Smooth muscle cell (in vitro differentiated cells): ENCODE results near the gene NKX3-2. TPM values are rescaled to one million over a fixed set of nuclear protein-coding genes. Genes with fewer than 3 reads are reported as not detected.
A peak's percentile ranks its signal among the peaks of the same experiment; 100 is the strongest.

Source experiments
- DNase-seq: peaks from one replicate; lab custom pipeline; 2025; ENCODE audit not compliant: unreplicated experiment; lab: John Stamatoyannopoulos, UW
- H2AFZ ChIP-seq: fragments of 200-600 bp; sonication (generic); 2 replicates; pipeline ENCODE4 v1.6.0; 2016; ENCODE audit warnings: antibody characterized with exemption, low read depth, mild to moderate bottlenecking
- H3F3A ChIP-seq: fragments of 200-600 bp; sonication (generic); 2 replicates; pipeline ENCODE4 v1.6.0; 2017; ENCODE audit warnings: antibody characterized with exemption, low read depth
- H3K27ac ChIP-seq: fragments of 200-600 bp; sonication (generic); 2 replicates; pipeline ENCODE4 v1.5.1; 2016; ENCODE audit warnings: low read depth, mild to moderate bottlenecking
- H3K27me3 ChIP-seq: fragments of 200-600 bp; sonication (generic); 2 replicates; pipeline ENCODE4 v1.6.1; 2016; ENCODE audit warnings: low read depth, mild to moderate bottlenecking
- H3K36me3 ChIP-seq: fragments of 200-600 bp; sonication (generic); 2 replicates; pipeline ENCODE4 v1.5.1; 2016; ENCODE audit warnings: low read depth
- H3K4me1 ChIP-seq: fragments of 200-600 bp; sonication (generic); 2 replicates; pipeline ENCODE4 v1.5.1; 2016; ENCODE audit warnings: low read depth
- H3K4me2 ChIP-seq: fragments of 200-600 bp; sonication (generic); 2 replicates; pipeline ENCODE4 v1.6.0; 2016; ENCODE audit warnings: mild to moderate bottlenecking
- H3K4me3 ChIP-seq: fragments of 200-600 bp; sonication (generic); 2 replicates; pipeline ENCODE4 v1.5.1; 2016; ENCODE audit warnings: mild to moderate bottlenecking
- H3K79me2 ChIP-seq: fragments of 200-600 bp; sonication (generic); 2 replicates; pipeline ENCODE4 v1.6.0; 2016; ENCODE audit warnings: low read depth, mild to moderate bottlenecking
- H3K9ac ChIP-seq: fragments of 200-600 bp; sonication (generic); 2 replicates; pipeline ENCODE4 v1.6.0; 2016; ENCODE audit warnings: low read depth
- H3K9me3 ChIP-seq: fragments of 200-600 bp; sonication (generic); replicated peaks from 2 replicates; pipeline ENCODE4 v1.5.1; 2016; ENCODE audit warnings: low read depth
- H4K20me1 ChIP-seq: fragments of 200-600 bp; sonication (generic); 2 replicates; pipeline ENCODE4 v1.6.0; 2016; ENCODE audit warnings: low read depth
- WGBS: methylation state at CpG from one replicate; pipeline ENCODE4 v1.1.7; 2016; ENCODE audit warnings: low lambda C conversion rate; 5-methylcytosine and 5-hydroxymethylcytosine counted together
- polyA plus RNA-seq: library from polyadenylated mRNA; unstranded; fragments of >200 nt; fragmentation: Nextera tagmentation; extraction: Ambion mirVana; gene quantifications from 2 replicates; pipeline ENCODE4 v1.2.1, GENCODE V29; 2016
- total RNA-seq: library from RNA; depleted of rRNA; stranded (reverse); fragments of >200 nt; gene quantifications from 2 replicates; pipeline ENCODE4 v1.2.3, GENCODE V29; 2014
- TF ChIP-seq, protein P1 (sequence below): fragments of 200-600 bp; sonication (generic); IDR thresholded peaks from 2 replicates; pipeline ENCODE4 v1.5.1; 2017; ENCODE audit warnings: borderline replicate concordance, mild to moderate bottlenecking, antibody characterized with exemption; ENCODE audit not compliant: insufficient read depth, poor library complexity, severe bottlenecking

Gene NKX3-2
- total and polyA plus RNA-seq, 2 experiments from 2014 or later = 3.6 to 6.7 TPM

DNA sequence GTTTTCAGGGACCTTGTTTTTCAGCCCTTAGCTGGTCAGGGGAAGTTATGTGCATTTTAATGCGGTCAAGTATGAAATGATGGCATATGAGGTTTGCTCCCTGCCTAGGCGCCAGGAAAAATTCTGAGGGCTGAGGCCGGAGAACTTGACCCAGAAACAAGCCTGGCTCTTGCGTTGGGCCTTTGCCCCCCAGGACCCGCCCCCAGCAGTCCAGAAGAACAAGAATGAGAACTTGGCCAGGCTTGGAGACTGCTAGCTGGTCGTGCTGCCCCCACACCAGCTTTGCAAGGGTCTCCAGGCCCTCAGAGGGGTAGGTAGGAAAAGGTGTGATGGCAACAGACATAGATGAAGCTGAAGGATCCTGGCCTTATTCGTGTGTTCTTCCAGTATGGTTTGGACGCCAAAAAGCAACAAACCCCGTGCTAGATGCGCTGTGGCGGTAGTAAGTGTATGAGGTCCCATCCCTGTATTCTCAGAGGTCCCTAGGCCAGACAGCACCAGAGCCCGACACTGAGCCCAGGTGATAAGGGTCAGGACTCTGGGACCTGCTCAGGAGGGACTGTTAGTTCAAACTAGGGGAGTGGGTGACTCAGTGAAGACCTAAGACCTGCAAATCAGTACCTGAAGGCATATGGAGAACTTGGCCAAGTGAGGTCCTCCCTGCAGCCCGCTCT lies 10.5 kb downstream of the NKX3-2 start:
- Histone ChIP-seq H3K9ac (no peak overlapping the region), H3K4me2 (peak overlapping the region; percentile 22), H3K36me3 (no peaks in the 10 kb centered on the region), H3K9me3 (no peaks in the 10 kb centered on the region), H3F3A (no peaks in the 10 kb centered on the region), H3K4me1 (peaks cover 17% of the 10 kb centered on the region), H3K27me3 (peaks cover 100% of the 10 kb centered on the region), H3K4me3 (no peak overlapping the region), H4K20me1 (no peaks in the 10 kb centered on the region), H3K27ac (no peak overlapping the region), H2AFZ (no peak overlapping the region), H3K79me2 (no peaks in the 10 kb centered on the region)
- WGBS = 49% methylated on average over 13 of the region's 13 CpGs
- TF ChIP-seq, protein P1, sequence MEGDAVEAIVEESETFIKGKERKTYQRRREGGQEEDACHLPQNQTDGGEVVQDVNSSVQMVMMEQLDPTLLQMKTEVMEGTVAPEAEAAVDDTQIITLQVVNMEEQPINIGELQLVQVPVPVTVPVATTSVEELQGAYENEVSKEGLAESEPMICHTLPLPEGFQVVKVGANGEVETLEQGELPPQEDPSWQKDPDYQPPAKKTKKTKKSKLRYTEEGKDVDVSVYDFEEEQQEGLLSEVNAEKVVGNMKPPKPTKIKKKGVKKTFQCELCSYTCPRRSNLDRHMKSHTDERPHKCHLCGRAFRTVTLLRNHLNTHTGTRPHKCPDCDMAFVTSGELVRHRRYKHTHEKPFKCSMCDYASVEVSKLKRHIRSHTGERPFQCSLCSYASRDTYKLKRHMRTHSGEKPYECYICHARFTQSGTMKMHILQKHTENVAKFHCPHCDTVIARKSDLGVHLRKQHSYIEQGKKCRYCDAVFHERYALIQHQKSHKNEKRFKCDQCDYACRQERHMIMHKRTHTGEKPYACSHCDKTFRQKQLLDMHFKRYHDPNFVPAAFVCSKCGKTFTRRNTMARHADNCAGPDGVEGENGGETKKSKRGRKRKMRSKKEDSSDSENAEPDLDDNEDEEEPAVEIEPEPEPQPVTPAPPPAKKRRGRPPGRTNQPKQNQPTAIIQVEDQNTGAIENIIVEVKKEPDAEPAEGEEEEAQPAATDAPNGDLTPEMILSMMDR = no peak
- no peak for DNase-seq

DNA sequence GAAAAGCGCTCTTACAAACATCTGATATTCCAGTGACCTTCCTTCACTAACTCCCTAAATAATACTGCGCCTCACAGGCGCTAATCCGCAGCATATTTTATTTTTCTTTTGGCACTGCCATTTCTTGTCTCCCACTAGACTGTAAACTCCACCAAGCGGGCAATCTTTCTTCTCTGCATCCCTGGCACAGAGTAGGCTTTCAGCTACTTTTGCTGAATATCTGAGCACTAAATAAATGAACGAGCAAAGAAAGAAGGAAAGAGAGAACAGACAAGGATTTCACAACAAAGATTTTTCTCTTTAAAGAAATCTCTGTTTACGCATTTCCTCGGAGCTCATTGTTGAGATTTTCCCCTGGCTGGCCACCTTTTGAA lies 12.7 kb downstream of the NKX3-2 start:
- no peak for DNase-seq
- WGBS = 47% methylated on average over 8 of the region's 8 CpGs
- Histone ChIP-seq H3K9me3 (no peaks in the 10 kb centered on the region), H3K9ac (no peak overlapping the region), H3K27ac (no peak overlapping the region), H3K4me3 (peak overlapping the region; percentile 17), H2AFZ (peak overlapping the region; percentile 52), H3K36me3 (no peaks in the 10 kb centered on the region), H3F3A (no peaks in the 10 kb centered on the region), H3K4me2 (peak overlapping the region; percentile 66), H3K4me1 (peaks cover 17% of the 10 kb centered on the region), H3K79me2 (no peaks in the 10 kb centered on the region), H4K20me1 (no peaks in the 10 kb centered on the region), H3K27me3 (peaks cover 100% of the 10 kb centered on the region)
- TF ChIP-seq, protein P1 = no peak

DNA sequence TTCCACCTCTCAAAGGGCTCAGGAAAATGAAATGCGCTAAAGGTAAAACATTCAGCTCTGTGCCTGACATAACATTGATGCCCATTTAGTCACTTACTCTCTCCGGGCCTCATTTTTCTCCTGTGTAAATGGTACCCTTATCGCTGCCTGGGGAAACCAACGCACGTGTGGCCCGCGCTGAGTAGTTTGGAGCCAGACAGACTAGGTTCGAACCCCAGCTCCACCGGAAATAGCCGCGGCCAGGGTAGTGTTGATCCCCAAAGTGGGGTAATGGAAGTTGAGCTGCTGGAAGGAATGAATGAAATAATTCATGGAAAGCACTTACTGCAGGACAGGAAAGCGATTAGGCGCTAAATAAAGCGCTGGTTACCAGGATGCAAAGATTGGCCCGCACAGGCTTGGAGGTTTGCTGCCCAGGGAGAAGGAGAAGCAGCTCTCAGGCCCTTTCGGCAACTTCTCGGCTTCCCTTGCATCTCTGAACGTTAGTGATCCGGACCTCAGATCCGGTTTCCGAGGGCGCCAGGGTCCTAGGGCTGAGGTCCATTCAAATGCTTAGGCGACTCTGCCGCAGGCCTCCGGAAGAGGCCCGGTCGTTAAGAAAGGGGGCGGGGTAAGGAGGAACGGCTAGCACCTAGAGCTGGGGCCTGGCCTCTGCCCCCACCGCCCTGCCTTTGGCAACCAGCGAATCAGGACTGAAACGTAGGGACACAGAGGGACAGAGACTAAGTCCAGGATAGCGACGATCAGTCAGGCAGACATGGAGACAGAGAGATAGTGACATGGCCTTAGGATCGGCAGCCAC lies 13.3 kb downstream of the NKX3-2 start:
- no peak for DNase-seq
- Histone ChIP-seq H3K4me3 (peak overlapping the region; percentile 17), H3K9ac (no peak overlapping the region), H3K4me2 (peak overlapping the region; percentile 66), H3K27ac (no peak overlapping the region), H3K9me3 (no peaks in the 10 kb centered on the region), H4K20me1 (no peaks in the 10 kb centered on the region), H3K27me3 (peaks cover 100% of the 10 kb centered on the region), H3K4me1 (peaks cover 17% of the 10 kb centered on the region), H3K79me2 (no peaks in the 10 kb centered on the region), H3K36me3 (no peaks in the 10 kb centered on the region), H3F3A (no peaks in the 10 kb centered on the region), H2AFZ (peak overlapping the region; percentile 52)
- TF ChIP-seq, protein P1 = no peak
- 20% methylated on average over 35 of the region's 35 CpGs for WGBS
